HCT116 (cell line): ENCODE measurements around the gene DIP2C. TPM values are rescaled to one million over a fixed set of nuclear protein-coding genes. Genes with fewer than 3 reads are reported as not detected.

Experiments used
- ATAC-seq: fragments of 200-7000 bp; cut with Tn5 transposase; 2 replicates; pipeline ENCODE4 v1.9.1; 2020; ENCODE audit warnings: mild to moderate bottlenecking, moderate library complexity
- BruUV-seq: library from RNA; stranded (reverse); fragments of 400-500 nt; replicated peaks from 2 replicates; lab custom pipeline; 2021; lab: Mats Ljungman, UMichigan
- CTCF ChIA-PET: fragments of 300-600 bp; sonication (Branson Sonifier 250); formaldehyde crosslinking; loops from one replicate; lab custom pipeline; 2021; ENCODE audit warnings: antibody characterized with exemption; lab: Charles Lee
- POLR2A ChIA-PET: fragments of 300-600, 350-600 bp; sonication (Branson Sonifier 250); formaldehyde crosslinking; loops from one replicate; lab custom pipeline; 2021; ENCODE audit warnings: antibody characterized with exemption; lab: Charles Lee
- RAD21 ChIA-PET, 2 experiments: fragments of 300-600 bp; sonication (Branson Sonifier 250); formaldehyde crosslinking; loops; one replicate each; lab custom pipeline; 2023; ENCODE audit warnings: low total read pairs in 2 of 2; ENCODE audit not compliant: uncharacterized antibody in 2 of 2, unreplicated experiment in 2 of 2, low non-redundant PET in 1 of 2; lab: Charles Lee
- DNase-seq: peaks from one replicate; pipeline ENCODE4 v3.0.0-alpha.2; 2010; ENCODE audit warnings: low read depth, low spot score
- H2AFZ ChIP-seq: fragments of 200-600 bp; shearing (Covaris generic), sonication (generic); 2 replicates; pipeline ENCODE4 v1.6.1; 2017; ENCODE audit warnings: low read depth, mixed run types, mixed read lengths, antibody characterized with exemption, low read length; ENCODE audit not compliant: poor library complexity, severe bottlenecking
- H3K27ac ChIP-seq: 2 replicates; pipeline ENCODE4 v1.5.1; 2012; ENCODE audit warnings: low read depth, low read length
- H3K27me3 ChIP-seq: fragments of 200-600 bp; sonication (generic); 2 replicates; pipeline ENCODE4 v1.6.1; 2016; ENCODE audit warnings: mixed run types, low read length, mixed read lengths; ENCODE audit not compliant: insufficient read depth
- H3K36me3 ChIP-seq, 2 experiments: fragments of 200-500 bp in 1 of 2; fragments of 200-600 bp in 1 of 2; sonication (Bioruptor generic) in 1 of 2; sonication (generic) in 1 of 2; 2 replicates each; pipeline versions ENCODE4 v1.5.1 to v1.6.1; 2014 to 2016; ENCODE audit warnings: low read length in 2 of 2, inconsistent platforms in 1 of 2, mixed read lengths in 1 of 2, mixed run types in 1 of 2; ENCODE audit not compliant: insufficient read depth in 2 of 2, control insufficient read depth in 1 of 2
- H3K4me1 ChIP-seq, 2 experiments: fragments of 200-600 bp in 1 of 2; sonication (generic) in 1 of 2; 2 replicates each; pipeline versions ENCODE4 v1.5.1 to v1.6.1; 2012 to 2017; ENCODE audit warnings: low read length in 2 of 2, inconsistent platforms in 1 of 2, mild to moderate bottlenecking in 1 of 2, mixed read lengths in 1 of 2, mixed run types in 1 of 2, moderate library complexity in 1 of 2; ENCODE audit not compliant: insufficient read depth in 2 of 2, control insufficient read depth in 1 of 2
- H3K4me2 ChIP-seq: fragments of 200-600 bp; sonication (generic); 2 replicates; pipeline ENCODE4 v1.6.1; 2017; ENCODE audit warnings: mixed run types, low read length, mixed read lengths
- H3K4me3 ChIP-seq, 2 experiments: fragments of 200-600 bp in 1 of 2; sonication (generic) in 1 of 2; replicated peaks in 1 of 2; 2 replicates each; pipeline ENCODE4 v1.5.1; 2011 to 2016; ENCODE audit warnings: low read length in 2 of 2, control low read depth in 1 of 2, low read depth in 1 of 2, mild to moderate bottlenecking in 1 of 2, mixed read lengths in 1 of 2, mixed run types in 1 of 2
- H3K79me2 ChIP-seq: fragments of 200-600 bp; sonication (generic); 2 replicates; pipeline ENCODE4 v1.6.1; 2017; ENCODE audit warnings: mild to moderate bottlenecking, mixed run types, low read length, moderate library complexity, mixed read lengths; ENCODE audit not compliant: insufficient read depth
- H3K9ac ChIP-seq: fragments of 200-600 bp; sonication (generic); 2 replicates; pipeline ENCODE4 v1.6.1; 2016; ENCODE audit warnings: low read length, mixed read lengths
- H3K9me2 ChIP-seq: fragments of 200-600 bp; sonication (generic), shearing (Covaris generic); 2 replicates; pipeline ENCODE4 v1.6.1; 2017; ENCODE audit warnings: mixed run types, mild to moderate bottlenecking, moderate library complexity; ENCODE audit not compliant: insufficient read depth
- H3K9me3 ChIP-seq, 2 experiments: fragments of 200-500 bp in 1 of 2; fragments of 200-600 bp in 1 of 2; sonication (Bioruptor generic) in 1 of 2; sonication (generic) in 1 of 2; 2 replicates each; pipeline ENCODE4 v1.6.1; 2014 to 2017; ENCODE audit warnings: low read length in 2 of 2, mixed read lengths in 2 of 2, inconsistent platforms in 1 of 2, low read depth in 1 of 2, mild to moderate bottlenecking in 1 of 2, mixed run types in 1 of 2, moderate library complexity in 1 of 2; ENCODE audit not compliant: control insufficient read depth in 1 of 2, insufficient read depth in 1 of 2
- H4K20me1 ChIP-seq: fragments of 200-600 bp; sonication (generic), shearing (Covaris generic); 2 replicates; pipeline ENCODE4 v1.6.1; 2017; ENCODE audit warnings: mixed run types, mild to moderate bottlenecking, moderate library complexity; ENCODE audit not compliant: insufficient read depth
- ATF3 ChIP-seq: IDR thresholded peaks from 2 replicates; pipeline ENCODE4 v1.6.1; 2012
- CBX3 ChIP-seq: IDR thresholded peaks from 2 replicates; pipeline ENCODE4 v1.6.1; 2012; ENCODE audit warnings: low read depth
- EGR1 ChIP-seq: IDR thresholded peaks from 2 replicates; pipeline ENCODE4 v1.6.1; 2012; ENCODE audit warnings: low read depth
- FOSL1 ChIP-seq: IDR thresholded peaks from 2 replicates; pipeline ENCODE4 v1.6.1; 2012; ENCODE audit warnings: low read depth
- POLR2A ChIP-seq: IDR thresholded peaks from 2 replicates; pipeline ENCODE4 v1.7.0; 2011; ENCODE audit warnings: borderline replicate concordance; ENCODE audit not compliant: insufficient read depth, insufficient read length; ENCODE audit errors: extremely low read depth
- RAD21 ChIP-seq: IDR thresholded peaks from 2 replicates; pipeline ENCODE4 v1.6.1; 2012; ENCODE audit warnings: low read depth, mild to moderate bottlenecking
- REST ChIP-seq: IDR thresholded peaks from 2 replicates; pipeline ENCODE4 v1.6.1; 2012; ENCODE audit warnings: low read depth
- SRF ChIP-seq: IDR thresholded peaks from 2 replicates; pipeline ENCODE4 v1.6.1; 2012; ENCODE audit warnings: low read depth
- intact Hi-C: fragments of 100-400 bp; cut with micrococcal nuclease; formaldehyde crosslinking; loops from 2 replicates; pipeline ENCODE4 v1.10.0; 2022
- total RNA-seq: library from RNA; stranded (reverse); gene quantifications from one replicate; pipeline ENCODE4 v1.2.1, GENCODE V29; 2021; ENCODE audit not compliant: unreplicated experiment

DIP2C gene
- total RNA-seq, 1 experiment from 2014 or later = 15.4 TPM

GRCh38 chr10:600234-600633 is 89.2 kb downstream of the DIP2C start:
- H2AFZ ChIP-seq = no peak overlapping the region
- H3K4me2 ChIP-seq = no peak overlapping the region
- ChIA-PET RAD21 (no interaction called here), CTCF (no interaction called here), POLR2A (no interaction called here)
- no peaks in the 10 kb centered on the region for H4K20me1 ChIP-seq
- H3K4me1 ChIP-seq = peaks cover 0 to 4% of the 10 kb centered on the region in 2 experiments; a peak in 1 of 4 replicates
- no peaks in the 10 kb centered on the region for H3K27me3 ChIP-seq
- no peaks in the 10 kb centered on the region for H3K9me2 ChIP-seq
- BruUV-seq = no TSS peak
- DNase-seq = no peak
- H3K9me3 ChIP-seq = no peaks in the 10 kb centered on the region
- no peak overlapping the region for H3K4me3 ChIP-seq
- TF ChIP-seq CBX3 (no peak), FOSL1 (no peak), POLR2A (no peak), REST (no peak), ATF3 (no peak), RAD21 (no peak), EGR1 (no peak), SRF (no peak)
- no peak for ATAC-seq
- H3K79me2 ChIP-seq = no peaks in the 10 kb centered on the region
- H3K36me3 ChIP-seq = no peaks in the 10 kb centered on the region
- intact Hi-C loops = no loop called here
- H3K27ac ChIP-seq = no peak overlapping the region
- H3K9ac ChIP-seq = no peak overlapping the region
